ENCODE results near the gene C22orf39. TPM values are rescaled to one million over a fixed set of nuclear protein-coding genes. Genes with fewer than 3 reads are reported as not detected.

Gene C22orf39, protein sequence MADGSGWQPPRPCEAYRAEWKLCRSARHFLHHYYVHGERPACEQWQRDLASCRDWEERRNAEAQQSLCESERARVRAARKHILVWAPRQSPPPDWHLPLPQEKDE
- total RNA-seq = 100 to 1,000 TPM in 1 of 3 donors, 10 to 100 TPM in 2; 46.7 to 111 (median 54.4) TPM

DNA sequence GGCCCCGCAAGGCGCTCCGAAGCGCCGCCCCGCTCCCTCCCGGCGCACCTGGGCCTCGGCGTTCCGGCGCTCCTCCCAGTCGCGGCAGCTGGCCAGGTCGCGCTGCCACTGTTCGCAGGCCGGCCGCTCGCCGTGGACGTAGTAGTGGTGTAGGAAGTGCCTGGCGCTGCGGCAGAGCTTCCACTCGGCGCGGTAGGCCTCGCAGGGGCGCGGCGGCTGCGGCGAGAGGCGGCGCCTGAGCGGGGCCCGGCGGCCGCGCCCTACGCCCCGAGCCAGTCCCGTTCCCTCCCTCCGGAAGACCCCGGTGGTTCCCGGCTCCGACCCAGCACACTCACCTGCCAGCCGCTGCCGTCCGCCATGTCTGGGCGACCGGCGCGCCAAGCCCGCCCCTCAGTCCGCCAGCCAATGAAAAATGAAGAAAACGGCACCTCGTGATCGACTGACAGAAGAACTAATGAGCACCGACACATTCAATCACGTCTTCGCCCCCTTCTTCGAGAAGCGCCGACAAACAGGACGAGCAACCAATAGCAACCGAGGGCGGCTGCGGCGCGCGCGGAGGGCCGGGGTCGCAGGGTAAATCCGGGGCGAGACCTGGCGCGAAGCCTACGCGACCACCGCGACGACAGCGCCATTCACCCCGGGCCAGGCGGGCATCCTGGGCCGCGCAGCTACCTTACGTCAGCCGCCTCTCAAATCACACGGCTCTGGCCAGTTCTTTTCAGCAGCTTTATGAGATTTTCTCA lies at the start of gene C22orf39:
Gene C22orf39, minus strand, starts transcription at position 382 of the 746 bp plus-strand sequence. Its CDS starts 23 bp downstream, at position 359.
- H3K36me3 ChIP-seq = no peaks in the 10 kb centered on the region
- peak within 1 kb of the TSS; percentile 84 to 91 (median 90) for H3K4me3 ChIP-seq
- peaks cover 0 to 14% of the 10 kb centered on the region in 2 donors for H3K4me1 ChIP-seq
- DNase-seq (ENCODE audit: low spot score in 2 of 2) = peak; percentile 87 to 94
- no peaks in the 10 kb centered on the region for H3K9me3 ChIP-seq
- intact Hi-C loops (cut with DNase I; ENCODE audit: low total_unique reads) = no loop called here
- TF ChIP-seq POLR2AphosphoS5 (IDR thresholded peaks at IDR 0.05) = peak; percentile 56 to 92 (median 71)
- TF ChIP-seq, protein P1, sequence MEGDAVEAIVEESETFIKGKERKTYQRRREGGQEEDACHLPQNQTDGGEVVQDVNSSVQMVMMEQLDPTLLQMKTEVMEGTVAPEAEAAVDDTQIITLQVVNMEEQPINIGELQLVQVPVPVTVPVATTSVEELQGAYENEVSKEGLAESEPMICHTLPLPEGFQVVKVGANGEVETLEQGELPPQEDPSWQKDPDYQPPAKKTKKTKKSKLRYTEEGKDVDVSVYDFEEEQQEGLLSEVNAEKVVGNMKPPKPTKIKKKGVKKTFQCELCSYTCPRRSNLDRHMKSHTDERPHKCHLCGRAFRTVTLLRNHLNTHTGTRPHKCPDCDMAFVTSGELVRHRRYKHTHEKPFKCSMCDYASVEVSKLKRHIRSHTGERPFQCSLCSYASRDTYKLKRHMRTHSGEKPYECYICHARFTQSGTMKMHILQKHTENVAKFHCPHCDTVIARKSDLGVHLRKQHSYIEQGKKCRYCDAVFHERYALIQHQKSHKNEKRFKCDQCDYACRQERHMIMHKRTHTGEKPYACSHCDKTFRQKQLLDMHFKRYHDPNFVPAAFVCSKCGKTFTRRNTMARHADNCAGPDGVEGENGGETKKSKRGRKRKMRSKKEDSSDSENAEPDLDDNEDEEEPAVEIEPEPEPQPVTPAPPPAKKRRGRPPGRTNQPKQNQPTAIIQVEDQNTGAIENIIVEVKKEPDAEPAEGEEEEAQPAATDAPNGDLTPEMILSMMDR (IDR thresholded peaks at IDR 0.05) = peak in 1 of 3 donors; percentile 8
- TF ChIP-seq POLR2A (IDR thresholded peaks at IDR 0.05) = peak; percentile 57
- no peaks in the 10 kb centered on the region for H3K27me3 ChIP-seq
- peak within 1 kb of the TSS; percentile 93 to 96 for H3K27ac ChIP-seq

DNA sequence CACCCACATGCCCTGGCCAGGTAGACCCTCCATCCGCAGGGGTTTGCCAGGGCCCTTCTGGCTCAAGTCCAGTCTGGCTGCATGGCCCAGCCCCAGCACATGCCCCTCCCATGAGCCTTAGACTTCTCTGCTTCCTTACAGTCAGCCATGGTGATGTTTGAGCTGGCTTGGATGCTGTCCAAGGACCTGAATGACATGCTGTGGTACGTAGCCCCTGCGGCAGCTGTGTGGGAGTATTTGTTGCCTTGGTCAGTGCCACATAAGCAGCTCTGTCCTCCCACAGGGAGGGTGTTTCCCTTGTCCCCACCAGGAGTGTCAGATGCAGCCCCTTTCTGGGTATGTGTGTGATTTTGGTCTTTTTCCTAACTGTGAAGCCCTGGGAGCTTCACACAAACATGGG lies 49.7 kb upstream of the C22orf39 start:
- intact Hi-C loops (cut with DNase I; ENCODE audit: low total_unique reads) = no loop called here
- TF ChIP-seq POLR2AphosphoS5 (IDR thresholded peaks at IDR 0.05) = no peak
- TF ChIP-seq POLR2A (IDR thresholded peaks at IDR 0.05) = no peak
- TF ChIP-seq, protein P1 (IDR thresholded peaks at IDR 0.05) = no peak
- H3K27ac ChIP-seq = no peak overlapping the region
- H3K27me3 ChIP-seq = no peaks in the 10 kb centered on the region
- no peak for DNase-seq (ENCODE audit: low spot score in 2 of 2)
- H3K9me3 ChIP-seq = no peaks in the 10 kb centered on the region
- H3K4me1 ChIP-seq = no peaks in the 10 kb centered on the region
- no peaks in the 10 kb centered on the region for H3K36me3 ChIP-seq
- no peak overlapping the region for H3K4me3 ChIP-seq

DNA sequence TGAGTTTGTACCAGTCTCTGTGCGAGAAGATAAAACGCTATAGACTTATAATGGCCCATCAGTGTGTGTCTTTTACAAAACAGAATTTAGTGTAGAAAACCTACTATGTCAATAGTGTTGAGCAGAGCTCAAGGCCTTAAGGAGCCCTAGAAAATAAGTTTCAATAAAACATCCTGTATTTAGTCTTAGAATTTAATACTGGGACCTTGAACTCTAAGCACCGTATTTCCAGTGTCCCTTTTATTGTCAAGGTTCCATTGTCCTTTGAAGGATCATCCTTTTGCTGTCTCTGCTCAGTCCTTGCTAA lies 48.8 kb upstream of the C22orf39 start:
- no peak overlapping the region for H3K4me3 ChIP-seq
- intact Hi-C loops (cut with DNase I; ENCODE audit: low total_unique reads) = loop anchor here (1.0 kb wide), 1 partner anchor 10 kb away; no protein-coding TSS in a partner anchor
- TF ChIP-seq POLR2A (IDR thresholded peaks at IDR 0.05) = no peak
- TF ChIP-seq, protein P1 (IDR thresholded peaks at IDR 0.05) = no peak
- TF ChIP-seq POLR2AphosphoS5 (IDR thresholded peaks at IDR 0.05) = no peak
- no peaks in the 10 kb centered on the region for H3K9me3 ChIP-seq
- H3K36me3 ChIP-seq = no peaks in the 10 kb centered on the region
- H3K27ac ChIP-seq = no peak overlapping the region
- H3K27me3 ChIP-seq = no peaks in the 10 kb centered on the region
- no peak for DNase-seq (ENCODE audit: low spot score in 2 of 2)
- H3K4me1 ChIP-seq = no peaks in the 10 kb centered on the region

DNA sequence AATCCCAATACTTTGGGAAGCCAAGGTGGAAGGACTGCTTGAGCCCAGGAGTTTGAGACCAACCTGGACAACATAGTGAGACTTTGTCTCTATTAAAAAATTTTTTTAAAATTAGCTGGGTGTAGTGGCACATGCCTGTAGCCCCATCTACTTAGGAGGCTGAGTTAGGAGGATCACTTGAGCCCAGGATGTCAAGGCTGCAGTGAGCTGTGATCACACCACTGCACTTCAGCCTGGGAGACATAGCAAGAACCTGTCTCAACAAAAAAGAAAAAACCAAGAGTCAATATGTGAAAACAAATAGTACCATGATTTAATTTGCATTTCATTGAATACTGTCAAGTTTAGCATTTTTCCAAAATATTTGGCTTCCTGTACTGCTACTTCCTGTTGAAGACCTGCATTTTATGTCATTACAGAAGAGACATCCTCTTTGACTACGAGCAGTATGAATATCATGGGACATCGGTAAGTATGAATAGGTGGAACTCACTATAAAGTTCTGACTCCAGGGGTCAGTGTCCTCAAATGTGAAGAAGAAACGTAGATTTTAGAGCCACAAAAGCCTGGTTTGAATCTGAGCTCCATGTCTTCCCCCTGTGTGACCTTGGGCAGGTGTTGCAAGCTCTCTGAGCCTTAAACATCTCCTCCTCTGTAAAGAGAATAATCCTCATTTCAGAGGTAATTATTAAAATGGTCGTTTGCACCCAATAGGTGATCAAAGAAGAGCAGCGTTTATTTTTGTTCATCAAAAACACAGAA lies 48.2 kb upstream of the C22orf39 start:
- no peak overlapping the region for H3K4me3 ChIP-seq
- H3K4me1 ChIP-seq = no peaks in the 10 kb centered on the region
- H3K27me3 ChIP-seq = no peaks in the 10 kb centered on the region
- no peak for DNase-seq (ENCODE audit: low spot score in 2 of 2)
- intact Hi-C loops (cut with DNase I; ENCODE audit: low total_unique reads) = loop anchor here (1.0 kb wide), 1 partner anchor 11 kb away; no protein-coding TSS in a partner anchor
- H3K9me3 ChIP-seq = no peaks in the 10 kb centered on the region
- H3K36me3 ChIP-seq = no peaks in the 10 kb centered on the region
- H3K27ac ChIP-seq = no peak overlapping the region
- TF ChIP-seq, protein P1 (IDR thresholded peaks at IDR 0.05) = no peak
- TF ChIP-seq POLR2A (IDR thresholded peaks at IDR 0.05) = no peak
- TF ChIP-seq POLR2AphosphoS5 (IDR thresholded peaks at IDR 0.05) = no peak

All from breast epithelium (tissue), 4 donors.